CD14-positive monocyte (primary cell): Measurements from ENCODE around the gene TMEM190. TPM values are rescaled to one million over a fixed set of nuclear protein-coding genes. Genes with fewer than 3 reads are reported as not detected.

Experiments used
- DNase-seq, 3 donors: peaks; one replicate each; pipeline ENCODE4 v3.0.0-alpha.2; 2011 to 2022
- H2AFZ ChIP-seq: 2 replicates; pipeline ENCODE4 v1.6.0; 2012; ENCODE audit warnings: mild to moderate bottlenecking, low read depth, low read length, inconsistent platforms; ENCODE audit not compliant: insufficient read depth, poor library complexity, severe bottlenecking
- H3K27ac ChIP-seq, 2 donors: 1 replicate in 1 of 2; 2 replicates in 1 of 2; pipeline ENCODE4 v1.5.1; 2012 to 2013; ENCODE audit warnings: low read length in 2 of 2, control low read depth in 1 of 2, inconsistent platforms in 1 of 2, low read depth in 1 of 2, mild to moderate bottlenecking in 1 of 2
- H3K27me3 ChIP-seq, 2 donors: one replicate each; pipeline versions ENCODE4 v1.6.0 to v1.6.1; 2011 to 2013; ENCODE audit warnings: low read length in 2 of 2; ENCODE audit not compliant: control insufficient read depth in 2 of 2, insufficient read depth in 2 of 2
- H3K36me3 ChIP-seq, 2 donors: replicated peaks in 1 of 2; 1 replicate in 1 of 2; 2 replicates in 1 of 2; pipeline versions ENCODE4 v1.5.1 to v1.6.1; 2012 to 2013; ENCODE audit warnings: low read length in 2 of 2, control low read depth in 1 of 2, inconsistent platforms in 1 of 2, mild to moderate bottlenecking in 1 of 2; ENCODE audit not compliant: insufficient read depth in 2 of 2, control insufficient read depth in 1 of 2
- H3K4me1 ChIP-seq, 2 donors: 1 replicate in 1 of 2; 2 replicates in 1 of 2; pipeline versions ENCODE4 v1.5.1 to v1.6.1; 2012 to 2013; ENCODE audit warnings: low read length in 2 of 2, control low read depth in 1 of 2, inconsistent platforms in 1 of 2, mild to moderate bottlenecking in 1 of 2, moderate library complexity in 1 of 2; ENCODE audit not compliant: insufficient read depth in 2 of 2, control insufficient read depth in 1 of 2
- H3K4me2 ChIP-seq: replicated peaks from 2 replicates; pipeline ENCODE3; 2012; ENCODE audit warnings: low read length, moderate library complexity, mild to moderate bottlenecking; ENCODE audit not compliant: poor library complexity, severe bottlenecking; ENCODE audit errors: extremely low read depth
- H3K4me3 ChIP-seq, 3 experiments: fragments of 200-600 bp in 1 of 3; sonication (generic) in 1 of 3; replicated peaks in 1 of 3; 1 replicate in 2 of 3; 2 replicates in 1 of 3; pipeline ENCODE4 v1.5.1; 2011 to 2013; ENCODE audit warnings: low read length in 3 of 3, mild to moderate bottlenecking in 3 of 3, control low read depth in 2 of 3, low read depth in 2 of 3, inconsistent platforms in 1 of 3, moderate library complexity in 1 of 3
- H3K79me2 ChIP-seq: 2 replicates; pipeline ENCODE4 v1.6.0; 2012; ENCODE audit warnings: mild to moderate bottlenecking, control low read depth, inconsistent platforms, low read length, moderate library complexity; ENCODE audit not compliant: insufficient read depth
- H3K9ac ChIP-seq: 2 replicates; pipeline ENCODE4 v1.6.0; 2017; ENCODE audit warnings: low read length, mild to moderate bottlenecking; ENCODE audit not compliant: insufficient read depth, poor library complexity, severe bottlenecking
- H3K9me3 ChIP-seq, 2 donors: replicated peaks in 1 of 2; 1 replicate in 1 of 2; 2 replicates in 1 of 2; pipeline versions ENCODE4 v1.5.1 to v1.6.1; 2012 to 2013; ENCODE audit warnings: low read length in 2 of 2, control low read depth in 1 of 2; ENCODE audit not compliant: control insufficient read depth in 1 of 2, insufficient read depth in 1 of 2
- H4K20me1 ChIP-seq: 2 replicates; pipeline ENCODE4 v1.6.0; 2012; ENCODE audit warnings: mild to moderate bottlenecking, low read length, control low read depth, moderate library complexity; ENCODE audit not compliant: insufficient read depth
- H3K27ac Mint-ChIP-seq, 7 donors: one replicate each; pipeline ENCODE4 v1.8.0; 2020; ENCODE audit warnings: mild to moderate bottlenecking in 7 of 7, mixed read lengths in 7 of 7, moderate library complexity in 6 of 7, inconsistent platforms in 2 of 7
- H3K27me3 Mint-ChIP-seq, 3 donors: one replicate each; pipeline ENCODE4 v1.8.0; 2021 to 2022; ENCODE audit warnings: low read depth in 3 of 3, mild to moderate bottlenecking in 3 of 3, mixed read lengths in 3 of 3, moderate library complexity in 3 of 3, inconsistent platforms in 1 of 3
- H3K36me3 Mint-ChIP-seq, 2 donors: one replicate each; pipeline ENCODE4 v1.8.0; 2020; ENCODE audit warnings: mixed read lengths in 2 of 2, inconsistent platforms in 1 of 2, mild to moderate bottlenecking in 1 of 2
- H3K4me1 Mint-ChIP-seq: one replicate; pipeline ENCODE4 v1.8.0; 2020; ENCODE audit warnings: mild to moderate bottlenecking, mixed read lengths
- H3K4me3 Mint-ChIP-seq, 2 donors: one replicate each; pipeline ENCODE4 v1.8.0; 2020; ENCODE audit warnings: mild to moderate bottlenecking in 2 of 2, mixed read lengths in 2 of 2, moderate library complexity in 1 of 2
- H3K9me3 Mint-ChIP-seq, 7 donors: one replicate each; pipeline ENCODE4 v1.8.0; 2020 to 2022; ENCODE audit warnings: mixed read lengths in 7 of 7, mild to moderate bottlenecking in 6 of 7, moderate library complexity in 6 of 7, inconsistent platforms in 2 of 7
- WGBS: methylation state at CpG from one replicate; pipeline ENCODE4 v1.1.5; 2013; ENCODE audit warnings: missing lambda C conversion rate; ENCODE audit not compliant: insufficient coverage; 5-methylcytosine and 5-hydroxymethylcytosine counted together
- intact Hi-C, 2 donors: fragments of 100-400 bp; cut with micrococcal nuclease; formaldehyde crosslinking; loops; one replicate each; pipeline versions ENCODE4 v1.15.0 to v1.15.1; 2023
- polyA plus RNA-seq, 3 donors: library from polyadenylated mRNA; depleted of rRNA in 1 of 3; unstranded in 2 of 3; stranded (reverse) in 1 of 3; fragments of 300-500 nt in 2 of 3; fragments of >200 nt in 1 of 3; fragmentation: Illumina TruSeq in 2 of 3; gene quantifications; 1 replicate in 2 of 3; 2 replicates in 1 of 3; pipeline ENCODE4 v1.2.3, GENCODE V29; 2012 to 2021
- TF ChIP-seq, protein P1 (sequence below): fragments of 200-600 bp; IDR thresholded peaks from one replicate; pipeline ENCODE4 v1.8.0; 2022; ENCODE audit warnings: antibody characterized with exemption, mild to moderate bottlenecking

Gene TMEM190
- polyA plus RNA-seq, 3 donors = not detected

DNA sequence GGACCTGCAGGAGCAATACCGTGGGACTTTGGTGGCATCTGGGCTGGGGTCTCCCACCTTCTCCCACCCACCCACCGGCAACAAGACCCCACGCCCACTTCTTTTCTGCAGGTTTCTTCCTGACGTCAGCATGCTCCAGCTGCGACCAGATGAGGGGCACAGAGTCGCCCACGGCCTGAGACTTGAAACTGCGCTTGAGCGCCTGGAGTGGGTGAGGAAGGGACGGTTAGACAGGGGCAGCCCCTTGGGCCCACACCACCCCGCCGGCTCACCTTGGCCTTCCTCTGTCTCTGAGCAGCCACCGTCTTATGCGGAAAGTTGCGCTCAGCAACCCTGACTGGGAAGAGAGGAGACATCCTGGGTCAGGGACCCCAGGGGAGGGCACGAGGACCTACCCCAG lies 15.7 kb upstream of the TMEM190 start:
- no peaks in the 10 kb centered on the region for H3K36me3 Mint-ChIP-seq
- intact Hi-C loops = no loop called here
- no peak overlapping the region for H3K27ac Mint-ChIP-seq
- Histone ChIP-seq H3K4me2 (no peak overlapping the region), H3K9me3 (no peaks in the 10 kb centered on the region), H3K4me3 (no peak overlapping the region), H2AFZ (no peak overlapping the region), H3K27me3 (peaks cover 0 to 16% of the 10 kb centered on the region in 2 donors), H3K79me2 (no peaks in the 10 kb centered on the region), H3K4me1 (no peaks in the 10 kb centered on the region), H3K36me3 (no peaks in the 10 kb centered on the region), H3K9ac (no peak overlapping the region), H4K20me1 (no peaks in the 10 kb centered on the region), H3K27ac (no peak overlapping the region)
- DNase-seq = no peak
- H3K27me3 Mint-ChIP-seq = peaks cover 17 to 31% (median 21%) of the 10 kb centered on the region in 3 donors
- TF ChIP-seq, protein P1, sequence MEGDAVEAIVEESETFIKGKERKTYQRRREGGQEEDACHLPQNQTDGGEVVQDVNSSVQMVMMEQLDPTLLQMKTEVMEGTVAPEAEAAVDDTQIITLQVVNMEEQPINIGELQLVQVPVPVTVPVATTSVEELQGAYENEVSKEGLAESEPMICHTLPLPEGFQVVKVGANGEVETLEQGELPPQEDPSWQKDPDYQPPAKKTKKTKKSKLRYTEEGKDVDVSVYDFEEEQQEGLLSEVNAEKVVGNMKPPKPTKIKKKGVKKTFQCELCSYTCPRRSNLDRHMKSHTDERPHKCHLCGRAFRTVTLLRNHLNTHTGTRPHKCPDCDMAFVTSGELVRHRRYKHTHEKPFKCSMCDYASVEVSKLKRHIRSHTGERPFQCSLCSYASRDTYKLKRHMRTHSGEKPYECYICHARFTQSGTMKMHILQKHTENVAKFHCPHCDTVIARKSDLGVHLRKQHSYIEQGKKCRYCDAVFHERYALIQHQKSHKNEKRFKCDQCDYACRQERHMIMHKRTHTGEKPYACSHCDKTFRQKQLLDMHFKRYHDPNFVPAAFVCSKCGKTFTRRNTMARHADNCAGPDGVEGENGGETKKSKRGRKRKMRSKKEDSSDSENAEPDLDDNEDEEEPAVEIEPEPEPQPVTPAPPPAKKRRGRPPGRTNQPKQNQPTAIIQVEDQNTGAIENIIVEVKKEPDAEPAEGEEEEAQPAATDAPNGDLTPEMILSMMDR = no peak
- no peaks in the 10 kb centered on the region for H3K4me1 Mint-ChIP-seq
- peaks cover 0 to 1% (median 0%) of the 10 kb centered on the region in 7 donors for H3K9me3 Mint-ChIP-seq
- no peak overlapping the region for H3K4me3 Mint-ChIP-seq
- WGBS = 93% methylated on average over 13 of the region's 16 CpGs

DNA sequence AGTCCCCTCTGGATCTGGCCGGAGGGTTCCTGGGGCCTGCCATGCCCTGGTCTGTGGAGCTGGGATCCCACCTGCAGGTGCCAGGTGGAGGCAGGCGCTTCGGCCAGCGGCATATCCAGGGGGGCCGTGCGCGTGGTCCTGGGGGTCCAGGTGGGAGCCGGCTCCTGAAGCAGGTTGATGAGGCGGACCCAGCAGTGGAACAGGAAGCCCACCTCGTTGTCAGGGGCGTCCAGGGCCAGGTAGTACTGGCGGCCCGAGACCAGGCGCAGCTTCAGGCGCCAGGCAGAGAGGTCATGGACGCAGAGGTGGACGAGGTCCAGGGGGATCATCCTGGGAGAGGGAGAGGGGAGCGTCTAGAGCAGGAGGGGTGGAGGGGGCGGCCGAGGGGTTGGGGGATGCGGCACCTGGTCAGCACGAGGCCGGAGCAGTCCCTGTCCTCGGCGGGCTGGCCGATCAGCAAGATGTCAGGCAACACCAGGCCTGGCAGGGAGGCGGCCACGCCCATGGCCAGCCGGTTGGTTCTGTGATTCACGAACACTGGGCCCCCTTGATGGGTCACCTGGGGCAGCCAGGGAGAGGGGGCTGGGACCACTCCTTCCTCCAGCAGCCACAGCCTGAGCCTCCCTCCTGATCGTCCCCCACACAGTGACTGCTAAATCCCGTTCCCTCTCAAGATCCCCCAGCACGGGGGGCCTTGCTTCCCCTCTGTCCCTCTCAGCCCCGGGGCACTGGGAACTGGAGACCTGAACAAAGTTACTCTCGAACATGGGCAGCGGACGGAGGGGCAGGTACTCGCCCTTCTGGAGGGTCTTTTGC lies 14.2 kb upstream of the TMEM190 start:
- no peak overlapping the region for H2AFZ ChIP-seq
- Mint-ChIP-seq H3K27me3 (peaks cover 2 to 22% (median 18%) of the 10 kb centered on the region in 3 donors), H3K4me3 (no peak overlapping the region), H3K4me1 (no peaks in the 10 kb centered on the region), H3K27ac (no peak overlapping the region), H3K9me3 (no peaks in the 10 kb centered on the region), H3K36me3 (no peaks in the 10 kb centered on the region)
- H3K4me1 ChIP-seq = no peaks in the 10 kb centered on the region
- TF ChIP-seq, protein P1 = no peak
- no peak overlapping the region for H3K4me2 ChIP-seq
- no peak for DNase-seq
- H4K20me1 ChIP-seq = no peaks in the 10 kb centered on the region
- no peaks in the 10 kb centered on the region for H3K36me3 ChIP-seq
- H3K9ac ChIP-seq = no peak overlapping the region
- H3K79me2 ChIP-seq = no peaks in the 10 kb centered on the region
- H3K4me3 ChIP-seq = no peak overlapping the region
- WGBS = 92% methylated on average over 32 of the region's 38 CpGs
- no peak overlapping the region for H3K27ac ChIP-seq
- H3K9me3 ChIP-seq = no peaks in the 10 kb centered on the region
- H3K27me3 ChIP-seq = peaks cover 0 to 2% of the 10 kb centered on the region in 2 donors
- intact Hi-C loops = no loop called here
